GM13976 (cell line): Measurements from ENCODE around the gene SAMD4A.

Experiments
- DNase-seq: peaks from one replicate; pipeline ENCODE4 v3.0.0; 2012; ENCODE audit warnings: low spot score
- CTCF ChIP-seq: IDR thresholded peaks from 2 replicates; pipeline ENCODE4 v1.5.1; 2012; ENCODE audit warnings: borderline replicate concordance, mild to moderate bottlenecking; ENCODE audit not compliant: insufficient read depth; ENCODE audit errors: extremely low read depth, missing control alignments, control extremely low read depth
- in situ Hi-C: fragments of 300-500 bp; cut with MboI; formaldehyde crosslinking; loops from one replicate; pipeline ENCODE4 v1.12.0; 2022; ENCODE audit warnings: low sequenced_read_pairs, mixed read lengths, inconsistent platforms; ENCODE audit not compliant: unreplicated experiment

Gene SAMD4A

GRCh38 chr14:54589843-54590242 lies 22.9 kb downstream of the SAMD4A start:
- in situ Hi-C loops = no loop called here
- no peak for TF ChIP-seq CTCF
- DNase-seq = no peak

- in situ Hi-C loops = no loop called here
- DNase-seq = no peak
- TF ChIP-seq CTCF = no peak
Observed at GRCh38 chr14:54590481-54590880, 23.6 kb downstream of the SAMD4A start.

- no peak for DNase-seq
- TF ChIP-seq CTCF = no peak
- in situ Hi-C loops = no loop called here
Observed at GRCh38 chr14:54591461-54591860, 24.5 kb downstream of the SAMD4A start.

GRCh38 chr14:54591866-54592265 lies 24.9 kb downstream of the SAMD4A start:
- in situ Hi-C loops = no loop called here
- no peak for DNase-seq
- TF ChIP-seq CTCF = no peak

- DNase-seq = no peak
- in situ Hi-C loops = no loop called here
- no peak for TF ChIP-seq CTCF
Observed at GRCh38 chr14:54593860-54594259, 26.9 kb downstream of the SAMD4A start.

GRCh38 chr14:54594537-54594936 lies 27.6 kb downstream of the SAMD4A start:
- DNase-seq = no peak
- no peak for TF ChIP-seq CTCF
- in situ Hi-C loops = no loop called here
